Ovary (tissue), 10 donors: ENCODE measurements around the gene WNT9A. TPM values are rescaled to one million over a fixed set of nuclear protein-coding genes. Genes with fewer than 3 reads are reported as not detected.
"Not testable (repeated sequence)": the region's sequence is repeated elsewhere in the genome, so short reads cannot be mapped to it uniquely, and the experiment has no call there.

Experiments used
- DNase-seq, 5 donors: peaks; one replicate each; pipeline ENCODE4 v3.0.0-alpha.2; 2019 to 2020
- H3K27ac ChIP-seq, 2 donors: fragments of 200-600 bp; one replicate each; pipeline versions ENCODE4 v1.5.1 to v1.8.0; 2019 to 2022
- H3K27me3 ChIP-seq: fragments of 200-600 bp; one replicate; pipeline ENCODE4 v1.8.0; 2022
- H3K36me3 ChIP-seq: fragments of 200-600 bp; sonication (generic); one replicate; pipeline ENCODE4 v1.5.1; 2019
- H3K4me1 ChIP-seq: one replicate; pipeline ENCODE4 v1.8.1; 2013; ENCODE audit warnings: mild to moderate bottlenecking, moderate library complexity; ENCODE audit not compliant: insufficient read depth
- H3K4me3 ChIP-seq: fragments of 200-600 bp; sonication (generic); one replicate; pipeline ENCODE4 v1.5.1; 2017
- H3K9me3 ChIP-seq, 2 donors: fragments of 200-600 bp in 1 of 2; sonication (generic) in 1 of 2; one replicate each; pipeline versions ENCODE4 v1.5.1 to v1.8.1; 2013 to 2019; ENCODE audit warnings: mild to moderate bottlenecking in 1 of 2, moderate library complexity in 1 of 2
- CTCF ChIP-seq, 3 donors: fragments of 450-650 bp in 2 of 3; fragments of 200-600 bp in 1 of 3; IDR thresholded peaks; one replicate each; pipeline versions ENCODE4 v1.5.1 to v1.8.0; 2016 to 2022; ENCODE audit warnings: antibody characterized with exemption in 3 of 3, mild to moderate bottlenecking in 1 of 3
- EP300 ChIP-seq: sonication (generic); formaldehyde crosslinking; IDR thresholded peaks from one replicate; pipeline ENCODE4 v1.6.1; 2017; ENCODE audit warnings: antibody characterized with exemption
- POLR2A ChIP-seq: fragments of 450-650 bp; IDR thresholded peaks from one replicate; pipeline ENCODE4 v1.6.1; 2017; ENCODE audit warnings: antibody characterized with exemption, mild to moderate bottlenecking, moderate library complexity
- WGBS, 3 donors: extraction: QIAGEN DNeasy Blood & Tissue Kit in 1 of 3; methylation state at CpG; one replicate each; pipeline versions ENCODE4 v1.1.5 to v1.1.7; 2013 to 2017; 5-methylcytosine and 5-hydroxymethylcytosine counted together
- intact Hi-C, 4 donors: fragments of 100-400 bp; cut with DNase I; formaldehyde crosslinking; loops; one replicate each; pipeline versions ENCODE4 v1.11.0 to v1.15.1; 2022 to 2023
- long read RNA-seq, 3 donors: library from polyadenylated mRNA in 2 of 3; unstranded in 2 of 3; transcript quantifications; one replicate each; pipeline ENCODE4 v2.0.0 and lab custom pipeline, GENCODE V29; 2021 to 2026
- polyA plus RNA-seq, 2 donors: library from polyadenylated mRNA; stranded (reverse); fragments of 200-250 nt in 1 of 2; fragments of 350-450 nt in 1 of 2; fragmentation: Illumina TruSeq in 1 of 2; extraction: RNeasy Lipid Tissue Mini Kit (QIAGEN cat#74804) in 1 of 2; gene quantifications; one replicate each; pipeline ENCODE4 v1.2.3, GENCODE V29; 2013 to 2014
- total RNA-seq, 7 donors: library from RNA; depleted of rRNA in 2 of 7; stranded (reverse); fragments of >200 nt in 2 of 7; fragmentation: NEBNext Ultra II Directional in 3 of 7; extraction: Animal tissue kit (Norgen Biotek cat#: 25700) in 3 of 7; gene quantifications; one replicate each; pipeline versions ENCODE4 v1.1.0 to v1.2.4, GENCODE V29; 2016 to 2023
- donor health status: DM: no; HTN: no; CAD: no; lungs with moderate emphysema.
- donor health status: DM: no; HTN: no; CAD: no.
- donor health status: Bipolar disorder and iron deficiency.
- donor health status: DM: yes; HTN: yes; CAD: no.
- donor health status: DM: no; HTN: no; CAD: no.
- donor health status: DM: yes; HTN: yes; CAD: no.

WNT9A gene
- total RNA-seq (10 to 100 TPM in 3 of 7 donors, 1 to 10 TPM in 4; 3.9 to 15.9 (median 9.8) TPM), polyA plus RNA-seq (10 to 100 TPM in 1 of 2 donors, 1 to 10 TPM in 1; 1.1 to 10.8 TPM)
- long read RNA-seq, donor 1, partial matches to known transcripts: 2 of 4 reads
- long read RNA-seq, donor 1, other reads (novel, unspliced or antisense): 0 of 4 reads
- long read RNA-seq, donor 2, partial matches to known transcripts: 0 of 1 reads
- long read RNA-seq, donor 2, other reads (novel, unspliced or antisense): 0 of 1 reads
- long read RNA-seq, donor 3, partial matches to known transcripts: 0 of 3 reads
- long read RNA-seq, donor 3, other reads (novel, unspliced or antisense): 0 of 3 reads

- peaks cover 10% of the 10 kb centered on the region for H3K4me1 ChIP-seq
- H3K27ac ChIP-seq: peak within 1 kb of the TSS; percentile 70 to 79
- no peaks in the 10 kb centered on the region for H3K9me3 ChIP-seq
- H3K36me3 ChIP-seq: no peaks in the 10 kb centered on the region
- peak; percentile 56 to 77 (median 71) for DNase-seq
- WGBS, 3 donors: 0 to 1% (median 1%) methylated on average over 36 to 120 of the region's 120 CpGs
- peak within 1 kb of the TSS; percentile 67 for H3K4me3 ChIP-seq
- no peaks in the 10 kb centered on the region for H3K27me3 ChIP-seq
- TF ChIP-seq POLR2A (peak; percentile 61), CTCF (IDR thresholded peaks at IDR 0.05) (no peak), EP300 (no peak)
- intact Hi-C loops: loop anchor here (2.0 to 10.0 kb wide), 5 partner anchors 183 to 466 kb away; partner anchors contain the start of genes JMJD4 (in 2 of the 4) and SNAP47 (in 2 of the 4)
Measured at GRCh38 chr1:227947676-227948492, at the start of gene WNT9A. WNT9A (minus strand) TSS chr1:227947932; CDS start chr1:227947887, 45 bp downstream.

- Histone ChIP-seq H3K27ac (no peak overlapping the region), H3K4me1 (no peaks in the 10 kb centered on the region), H3K27me3 (no peaks in the 10 kb centered on the region), H3K36me3 (no peaks in the 10 kb centered on the region), H3K4me3 (no peak overlapping the region), H3K9me3 (no peaks in the 10 kb centered on the region)
- no peak for DNase-seq
- TF ChIP-seq POLR2A (no peak), EP300 (no peak)
- 19 to 24% (median 22%) methylated on average over 1 of the region's 1 CpG for WGBS, 3 donors
- intact Hi-C loops: no loop called here
Measured at GRCh38 chr1:227996187-227996950, 48.6 kb upstream of the WNT9A start.

GRCh38 chr1:227994632-227995300 lies 47.0 kb upstream of the WNT9A start:
- no peak for DNase-seq
- intact Hi-C loops: no loop called here
- H3K9me3 ChIP-seq: no peaks in the 10 kb centered on the region
- H3K4me3 ChIP-seq: no peak overlapping the region
- H3K27ac ChIP-seq: no peak overlapping the region
- TF ChIP-seq EP300 (no peak), POLR2A (no peak), CTCF (IDR thresholded peaks at IDR 0.05) (no peak)
- no peaks in the 10 kb centered on the region for H3K36me3 ChIP-seq
- no peaks in the 10 kb centered on the region for H3K4me1 ChIP-seq
- 52 to 59% (median 57%) methylated on average over 7 of the region's 7 CpGs for WGBS, 3 donors
- no peaks in the 10 kb centered on the region for H3K27me3 ChIP-seq

- Histone ChIP-seq H3K4me3 (no peak overlapping the region), H3K9me3 (no peaks in the 10 kb centered on the region), H3K27me3 (no peaks in the 10 kb centered on the region), H3K36me3 (no peaks in the 10 kb centered on the region), H3K27ac (no peak overlapping the region), H3K4me1 (no peaks in the 10 kb centered on the region)
- 91 to 94% (median 92%) methylated on average over 2 of the region's 2 CpGs for WGBS, 3 donors
- intact Hi-C loops: no loop called here
- TF ChIP-seq POLR2A: no peak
- no peak for TF ChIP-seq EP300
- TF ChIP-seq CTCF (IDR thresholded peaks at IDR 0.05): no peak
- DNase-seq: no peak
Measured at GRCh38 chr1:227987181-227987580, 39.4 kb upstream of the WNT9A start.

GRCh38 chr1:227975583-227976283 lies 28.0 kb upstream of the WNT9A start:
- H3K9me3 ChIP-seq, H3K4me1 ChIP-seq, intact Hi-C loops, H3K27me3 ChIP-seq, DNase-seq, H3K36me3 ChIP-seq, H3K4me3 ChIP-seq, H3K27ac ChIP-seq: not testable (repeated sequence)
- 78 to 87% (median 81%) methylated on average over 10 to 18 of the region's 21 CpGs for WGBS, 3 donors

GRCh38 chr1:227973724-227974288 lies 26.1 kb upstream of the WNT9A start:
- intact Hi-C loops, H3K4me3 ChIP-seq, H3K36me3 ChIP-seq, DNase-seq, H3K27ac ChIP-seq, H3K4me1 ChIP-seq, H3K27me3 ChIP-seq, H3K9me3 ChIP-seq: not testable (repeated sequence)
- WGBS, 3 donors: 89 to 94% (median 90%) methylated on average over 21 to 31 of the region's 32 CpGs
